ENCODE results near the gene ALDH1L2.

GRCh38 chr12:105092336-105092735 lies 8.1 kb upstream of the ALDH1L2 start:
- TF ChIP-seq CTCF (IDR thresholded peaks at IDR 0.05) (no peak), POLR2A (IDR thresholded peaks at IDR 0.05) (no peak)
